ENCODE data around the gene HSPBP1.
A peak's percentile ranks its signal among the peaks of the same experiment; 100 is the strongest.

HSPBP1 gene

GRCh38 chr19:55304980-55305379, 25.1 kb upstream of the HSPBP1 start:
- DNase-seq, result no peak

DNA sequence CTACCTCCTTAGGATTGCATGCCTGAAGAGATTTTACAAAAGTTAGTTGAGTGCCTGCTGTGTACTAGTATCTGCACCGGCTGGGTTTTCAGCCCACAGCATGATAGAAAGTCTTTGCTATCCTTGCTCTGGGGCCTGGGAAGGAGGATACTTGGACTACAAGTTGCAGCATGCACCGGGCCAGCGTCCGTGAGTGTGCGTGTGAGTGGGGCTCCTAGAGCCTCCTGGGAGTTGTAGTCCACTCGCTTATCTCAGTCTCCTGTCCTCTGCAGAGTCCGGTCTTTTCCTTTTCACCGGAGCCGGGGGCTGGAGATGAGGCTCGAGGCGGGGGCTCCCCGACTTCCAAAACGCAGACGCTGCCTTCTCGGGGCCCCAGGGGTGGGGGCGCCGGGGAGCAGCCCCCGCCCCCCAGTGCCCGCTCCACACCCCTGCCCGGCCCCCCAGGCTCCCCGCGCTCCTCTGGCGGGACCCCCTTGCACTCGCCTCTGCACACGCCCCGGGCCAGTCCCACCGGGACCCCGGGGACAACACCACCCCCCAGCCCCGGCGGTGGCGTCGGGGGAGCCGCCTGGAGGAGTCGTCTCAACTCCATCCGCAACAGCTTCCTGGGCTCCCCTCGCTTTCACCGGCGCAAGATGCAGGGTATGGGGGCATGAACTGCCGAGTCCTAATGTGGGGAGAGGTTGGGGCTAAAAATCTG, 24.5 kb upstream of the HSPBP1 start:
- DNase-seq, result no peak

- no peak for DNase-seq
Observed at GRCh38 chr19:55303477-55303876, 23.6 kb upstream of the HSPBP1 start.

GRCh38 chr19:55302318-55302703, 22.4 kb upstream of the HSPBP1 start:
- no peak for DNase-seq

DNA sequence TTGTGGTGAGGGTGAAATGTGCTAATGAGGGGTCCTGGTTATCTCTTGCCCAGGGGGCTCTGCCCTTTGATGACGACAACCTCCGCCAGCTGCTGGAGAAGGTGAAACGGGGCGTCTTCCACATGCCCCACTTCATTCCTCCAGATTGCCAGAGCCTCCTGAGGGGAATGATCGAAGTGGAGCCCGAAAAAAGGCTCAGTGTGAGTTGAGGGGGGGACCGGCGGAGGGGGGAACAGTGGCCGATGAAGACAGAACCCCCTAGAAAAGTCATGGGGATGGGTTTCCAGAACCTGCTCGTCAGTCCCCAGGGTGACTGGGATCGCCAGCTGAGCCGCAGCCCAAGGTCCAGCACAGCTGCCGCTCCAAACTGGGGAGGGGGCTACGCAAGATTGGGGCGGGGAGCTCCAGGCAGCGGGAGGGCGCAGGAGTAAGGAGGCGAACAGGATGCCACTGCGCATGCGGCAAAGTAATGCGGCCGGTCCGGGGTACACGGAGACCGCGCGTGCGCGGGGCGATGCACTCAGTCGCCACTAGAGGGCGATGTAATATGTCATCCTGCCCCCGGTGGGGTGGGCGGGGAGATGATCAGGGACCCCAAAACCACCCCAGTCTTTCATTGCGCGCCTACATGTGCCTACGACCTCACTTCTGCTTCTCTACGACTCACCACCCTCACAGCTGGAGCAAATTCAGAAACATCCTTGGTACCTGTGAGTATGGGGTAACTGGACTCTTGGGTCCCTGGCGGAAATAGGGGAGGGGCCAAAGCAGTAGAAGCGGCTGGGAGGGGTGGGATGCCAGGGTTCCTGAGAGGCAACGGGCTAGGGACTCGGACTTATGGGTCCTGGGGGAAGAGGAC, 21.8 kb upstream of the HSPBP1 start:
- DNase-seq, result peak; percentile 85

DNA sequence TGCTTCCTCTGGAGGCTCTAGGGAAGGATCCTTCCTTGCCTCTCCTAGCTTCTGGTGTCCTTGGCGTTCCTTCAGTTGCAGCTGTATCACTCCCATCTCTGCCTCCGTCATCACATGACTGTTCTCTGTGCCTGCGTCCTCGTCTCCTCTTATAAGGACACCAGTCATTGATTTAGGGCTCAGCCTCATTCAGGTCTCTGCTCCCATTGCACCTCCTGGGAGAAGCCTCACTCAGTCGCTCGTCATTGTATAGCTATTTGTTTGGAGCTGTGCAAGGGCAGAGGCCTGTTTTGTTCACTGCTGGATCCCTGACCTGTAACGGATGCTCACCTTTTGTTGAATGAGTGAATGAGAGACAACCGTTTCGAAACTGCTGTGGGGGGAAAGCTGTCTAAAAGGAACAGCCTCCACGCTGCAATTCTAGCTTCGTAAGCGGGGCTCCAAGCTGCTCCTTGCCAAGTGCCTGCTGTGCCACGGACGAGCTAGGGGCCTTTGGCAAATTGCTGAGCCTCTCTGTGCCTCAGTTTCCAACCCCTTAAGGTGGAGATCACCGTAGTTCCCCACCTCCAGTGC, 21.1 kb upstream of the HSPBP1 start:
- no peak for DNase-seq

DNA sequence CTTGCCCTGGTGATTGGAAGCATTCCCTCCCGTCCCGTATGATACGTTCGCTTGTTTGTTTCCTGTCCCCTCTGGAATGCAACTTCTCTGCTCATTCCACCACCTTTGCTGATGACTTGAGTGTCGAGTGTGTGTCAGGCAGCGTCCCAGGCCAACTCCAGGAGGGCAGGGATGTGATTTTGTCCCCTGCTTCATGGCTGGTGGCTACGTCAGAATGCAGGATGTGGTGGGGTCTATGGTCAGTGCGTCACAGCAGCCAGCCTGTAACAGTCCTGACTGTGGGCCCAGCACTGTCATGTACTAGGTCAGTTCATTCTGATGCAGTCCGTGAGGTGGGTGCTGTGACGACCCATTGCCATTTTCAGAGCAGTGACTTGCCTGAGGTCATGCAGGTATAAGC, 20.1 kb upstream of the HSPBP1 start:
- no peak for DNase-seq

DNA sequence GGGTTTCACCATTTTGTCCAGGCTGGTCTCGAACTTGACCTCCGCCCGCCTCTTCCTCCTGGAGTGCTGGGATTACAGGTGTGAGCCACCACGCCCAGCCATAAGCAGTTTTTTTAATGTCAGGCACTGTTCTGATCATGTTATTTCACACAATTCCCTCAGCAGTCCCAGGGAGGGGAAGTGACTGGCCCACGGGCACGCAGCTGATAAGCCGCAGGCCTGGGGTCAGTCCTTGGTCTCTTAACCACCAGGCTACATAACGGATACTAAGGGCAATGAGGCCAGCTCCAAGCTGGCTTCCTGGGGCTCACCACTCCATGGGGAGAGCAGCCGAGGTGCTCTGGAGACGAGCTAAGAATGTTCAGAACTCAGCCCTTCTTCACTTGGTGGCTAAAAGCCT, 17.4 kb upstream of the HSPBP1 start:
- no peak for DNase-seq

DNA sequence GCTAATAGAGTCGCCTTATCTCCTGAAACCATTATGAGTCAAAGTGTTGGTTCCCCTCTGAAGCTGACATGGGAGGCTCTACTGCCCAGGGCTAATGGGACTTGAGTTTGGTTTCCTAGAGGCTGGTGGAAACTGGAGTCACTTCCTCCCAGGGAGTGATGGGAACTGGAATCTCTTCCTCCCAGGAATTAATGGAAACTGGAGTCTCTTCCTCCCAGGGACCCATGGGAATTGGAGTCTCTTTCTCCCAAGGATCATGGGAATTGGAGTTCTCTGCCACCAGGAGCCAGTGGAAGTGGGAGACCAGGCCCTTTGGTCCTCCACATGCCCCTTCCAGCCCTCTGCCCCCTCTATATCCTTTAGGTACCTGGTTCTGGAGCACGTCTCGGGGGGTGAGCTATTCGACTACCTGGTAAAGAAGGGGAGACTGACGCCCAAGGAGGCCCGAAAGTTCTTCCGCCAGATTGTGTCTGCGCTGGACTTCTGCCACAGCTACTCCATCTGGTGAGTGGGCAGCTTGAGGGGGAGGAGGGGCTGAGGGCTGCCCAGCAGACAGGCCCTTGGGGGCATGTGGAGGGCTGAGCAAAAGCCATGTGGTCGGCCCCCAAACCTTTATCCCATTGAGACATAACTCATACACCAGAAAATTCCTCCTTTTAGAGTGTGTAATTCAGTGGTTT, 9.3 kb upstream of the HSPBP1 start:
- DNase-seq, result no peak

GRCh38 chr19:55287361-55288079, 7.6 kb upstream of the HSPBP1 start:
- no peak for DNase-seq

DNA sequence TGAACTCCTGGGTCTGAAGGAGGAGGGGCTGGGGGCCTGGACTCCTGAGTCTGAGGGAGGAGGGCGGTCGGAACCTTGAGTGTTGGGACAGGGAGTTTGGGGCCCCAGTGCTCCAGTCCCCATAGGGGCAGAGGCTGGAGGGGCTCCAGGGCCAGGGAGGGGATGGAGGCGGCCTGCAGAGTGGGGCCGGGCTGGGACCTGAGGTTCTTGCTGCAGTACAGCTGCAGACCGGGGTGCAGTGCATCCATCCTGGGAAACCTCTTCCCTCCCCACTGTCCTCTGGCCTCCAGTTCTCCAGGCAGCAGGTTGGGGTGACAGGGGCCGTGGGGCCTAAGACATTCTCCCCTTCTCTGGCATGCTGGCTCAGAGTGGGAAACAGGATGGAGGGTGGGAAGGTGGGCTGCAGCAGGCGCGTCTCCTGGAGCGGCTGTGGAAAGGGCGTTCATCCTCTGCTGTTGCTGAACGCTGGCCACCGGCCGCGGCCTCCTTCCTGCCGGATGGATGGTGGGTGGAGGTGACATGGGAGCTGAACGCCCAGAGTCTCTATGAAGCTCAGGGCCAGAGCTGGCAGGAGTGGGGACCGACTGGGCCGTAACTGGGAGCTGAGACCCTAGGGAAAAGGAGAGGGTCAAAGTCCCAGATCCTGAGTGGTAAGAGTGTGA, 5.5 kb upstream of the HSPBP1 start:
- DNase-seq, result no peak

DNA sequence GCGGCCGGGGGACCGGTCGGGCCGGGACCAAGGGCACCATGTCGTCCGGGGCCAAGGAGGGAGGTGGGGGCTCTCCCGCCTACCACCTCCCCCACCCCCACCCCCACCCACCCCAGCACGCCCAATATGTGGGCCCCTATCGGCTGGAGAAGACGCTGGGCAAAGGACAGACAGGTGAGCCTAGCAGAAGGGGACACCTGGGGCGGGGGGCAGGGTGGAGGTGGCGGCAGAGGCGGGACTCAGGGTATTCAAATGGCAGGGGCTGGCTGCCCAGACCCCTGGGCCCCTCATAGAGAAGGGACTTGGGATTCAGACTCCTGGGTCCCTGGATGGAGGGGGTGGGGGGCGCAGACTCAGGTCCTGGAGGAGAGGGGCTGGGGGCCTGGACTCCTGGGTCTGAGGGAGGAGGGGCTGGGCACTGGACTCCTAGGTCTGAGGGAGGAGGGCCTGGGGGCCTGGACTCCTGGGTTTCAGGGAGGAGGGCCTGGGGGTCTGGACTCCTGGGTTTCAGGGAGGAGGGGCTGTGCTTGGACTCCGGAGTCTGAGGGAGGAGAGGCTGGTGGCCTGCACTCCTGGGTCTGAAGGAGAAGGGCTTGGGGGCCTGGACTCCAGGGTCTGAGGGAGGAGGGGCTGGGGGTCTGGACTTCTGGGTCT, 4.6 kb upstream of the HSPBP1 start:
- no peak for DNase-seq

DNA sequence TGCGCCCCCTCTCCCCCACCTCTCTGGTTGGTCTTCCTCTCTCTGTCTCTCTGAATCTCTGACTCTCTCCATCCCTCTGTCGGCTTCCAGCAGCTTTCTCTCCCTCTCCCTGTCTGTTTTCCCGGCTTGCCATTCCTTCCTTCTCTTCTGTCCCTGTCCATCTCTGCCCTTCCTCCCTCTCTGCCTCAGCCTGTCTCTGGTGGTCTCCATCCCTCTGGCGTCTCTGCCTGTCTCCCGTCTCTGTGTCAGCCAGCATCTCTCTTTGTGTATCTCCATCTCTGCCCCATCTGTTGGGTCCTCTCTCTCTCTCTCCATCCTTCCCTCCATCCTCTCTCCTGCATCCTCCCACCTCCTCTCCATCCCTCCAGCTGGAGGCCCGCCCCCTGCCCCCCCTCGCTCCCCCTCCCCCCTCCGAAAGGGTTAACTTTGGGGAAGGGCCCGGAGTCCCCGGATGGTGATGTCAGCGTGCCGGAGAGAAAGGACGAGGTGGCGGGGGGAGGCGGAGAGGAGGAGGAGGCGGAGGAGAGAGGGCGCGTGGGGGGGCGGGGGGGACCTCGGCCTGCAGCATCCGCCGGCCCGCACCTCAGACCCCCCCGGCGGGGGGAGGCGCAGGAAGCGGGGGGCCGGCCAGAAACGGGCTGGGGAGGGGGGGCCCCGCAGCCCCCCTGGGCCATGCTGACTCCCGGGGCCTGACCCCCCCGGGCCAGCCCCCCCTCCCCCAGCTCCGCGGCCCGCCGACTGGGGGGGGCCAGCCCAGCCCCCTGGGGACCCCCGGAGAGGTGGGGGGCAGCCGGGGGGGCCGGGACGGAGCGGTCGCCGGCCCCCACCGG, 3.9 kb upstream of the HSPBP1 start, which contains the start of gene BRSK1:
BRSK1 (plus strand) TSS at position 450 of the 830 bp plus-strand sequence. CDS start 446 bp downstream, outside the sequence.
- DNase-seq, result no peak

- no peak for DNase-seq
Observed at GRCh38 chr19:55279340-55279739, 570 bp downstream of the HSPBP1 start.

GRCh38 chr19:55278391-55279135, 1.3 kb downstream of the HSPBP1 start:
- no peak for DNase-seq

DNA sequence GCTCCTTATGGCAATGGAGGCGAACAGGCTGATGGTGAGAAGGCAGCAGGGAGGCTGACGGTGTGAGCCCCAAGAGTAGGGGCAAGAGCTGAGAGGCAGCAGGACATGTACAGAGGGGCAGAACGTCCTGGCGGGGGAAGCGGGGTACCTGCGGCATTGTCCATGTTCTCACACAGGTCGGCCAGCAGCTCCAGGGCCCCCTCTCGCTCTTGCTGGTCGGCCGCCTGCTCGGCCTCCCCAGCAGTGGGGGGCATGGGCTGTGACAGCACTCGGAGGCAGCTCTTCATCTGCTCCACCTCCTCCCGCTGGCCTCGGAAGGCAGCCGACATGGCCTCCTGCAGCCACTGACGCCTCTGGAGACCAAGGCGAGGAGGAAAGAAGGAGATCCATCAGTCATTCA, 2.4 kb downstream of the HSPBP1 start:
- no peak for DNase-seq

GRCh38 chr19:55276720-55277430, 3.0 kb downstream of the HSPBP1 start:
- DNase-seq, result no peak

DNA sequence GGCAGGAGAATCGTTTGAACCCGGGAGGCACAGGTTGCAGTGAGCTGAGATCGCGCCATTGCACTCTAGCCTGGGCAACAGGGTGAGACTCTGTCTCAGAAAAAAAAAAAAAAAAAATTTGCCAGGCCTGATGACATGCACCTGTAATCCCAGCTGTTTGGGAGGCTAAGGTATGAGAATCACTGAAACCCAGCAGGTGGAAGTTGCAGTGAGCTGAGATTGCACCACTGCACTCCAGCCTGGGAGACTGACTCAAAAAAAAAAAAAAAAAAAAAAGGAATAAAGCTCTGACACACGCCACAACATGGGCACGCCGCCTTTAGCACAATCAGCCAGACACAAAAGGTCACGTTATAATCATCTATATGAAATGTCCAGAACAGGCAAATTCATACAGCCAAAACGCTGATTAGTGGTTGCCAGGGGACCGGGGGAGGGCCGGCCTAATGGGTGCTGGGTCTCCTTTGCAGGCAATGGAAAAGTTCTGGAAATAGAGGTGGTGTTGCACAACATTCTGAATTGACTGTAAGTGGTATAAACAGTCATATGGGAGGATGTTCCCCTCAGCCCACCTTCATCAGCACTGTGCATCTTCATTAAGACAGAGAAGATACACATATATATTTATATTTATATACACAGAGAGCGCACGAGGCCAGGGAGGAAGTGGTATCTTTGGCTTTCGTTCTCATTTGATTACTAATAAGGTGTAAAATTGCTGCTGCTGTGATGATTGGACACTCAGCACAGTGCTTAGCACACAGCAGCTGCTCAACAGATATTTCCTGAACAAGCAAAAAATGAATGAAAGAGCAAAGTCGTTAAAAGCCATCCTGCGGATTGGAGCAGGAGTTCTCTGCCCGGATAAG, 3.8 kb downstream of the HSPBP1 start:
- no peak for DNase-seq

Data from activated gamma-delta T cell (primary cell).